GM21447 (cell line): ENCODE measurements around the gene KCNN2.

Source experiments
- ATAC-seq: cut with Tn5 transposase; IDR thresholded peaks from one replicate; pipeline ENCODE4 v1.9.1; 2021; ENCODE audit not compliant: unreplicated experiment

Gene KCNN2

DNA sequence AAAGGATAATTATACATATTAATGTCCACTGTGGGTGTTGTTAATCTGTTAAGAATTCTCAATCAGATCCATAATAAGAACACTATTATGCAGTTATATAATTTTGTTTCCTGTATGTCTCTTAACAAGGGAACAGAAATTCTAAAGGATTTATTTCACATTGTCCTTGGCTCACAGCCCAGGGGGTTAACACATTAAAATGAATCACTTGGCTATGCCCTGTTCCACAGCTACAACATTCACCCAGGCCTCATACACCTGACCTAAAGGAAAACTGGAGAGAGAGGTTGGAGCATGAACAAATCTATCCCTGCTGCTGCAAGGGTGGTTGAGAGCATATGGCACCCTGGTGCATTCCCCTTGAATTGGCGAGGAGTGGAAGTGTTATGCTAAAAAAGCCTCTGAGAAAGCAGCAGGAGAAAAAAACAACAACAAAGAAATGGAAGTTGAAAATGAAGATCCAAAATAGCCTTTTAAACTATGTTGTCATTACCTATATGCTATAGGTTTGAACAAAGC is 116.0 kb downstream of the KCNN2 start:
- ATAC-seq: no peak

DNA sequence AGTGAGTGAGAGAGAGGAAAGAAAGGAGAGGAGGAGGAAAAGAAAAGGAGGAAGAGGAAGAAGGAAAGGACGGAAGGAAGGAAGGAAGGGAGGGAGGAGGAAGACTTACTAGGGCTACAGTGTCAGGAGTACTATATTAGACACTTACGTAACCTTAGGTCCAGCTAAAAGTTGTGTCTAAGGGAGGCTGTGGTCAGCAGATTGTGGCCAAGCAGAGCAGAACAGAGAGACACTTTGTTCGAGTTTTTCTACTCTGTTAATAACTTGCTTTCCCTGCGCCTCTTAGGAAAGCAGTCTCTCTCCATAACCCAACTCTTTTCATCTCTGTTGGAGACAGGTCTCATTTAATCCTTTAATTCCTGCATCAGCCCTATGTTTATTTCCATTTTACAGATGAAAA is 138.9 kb downstream of the KCNN2 start:
- ATAC-seq: no peak

- no peak for ATAC-seq
These were observed 142.7 kb downstream of the KCNN2 start for GRCh38 chr5:114504560-114504959.

DNA sequence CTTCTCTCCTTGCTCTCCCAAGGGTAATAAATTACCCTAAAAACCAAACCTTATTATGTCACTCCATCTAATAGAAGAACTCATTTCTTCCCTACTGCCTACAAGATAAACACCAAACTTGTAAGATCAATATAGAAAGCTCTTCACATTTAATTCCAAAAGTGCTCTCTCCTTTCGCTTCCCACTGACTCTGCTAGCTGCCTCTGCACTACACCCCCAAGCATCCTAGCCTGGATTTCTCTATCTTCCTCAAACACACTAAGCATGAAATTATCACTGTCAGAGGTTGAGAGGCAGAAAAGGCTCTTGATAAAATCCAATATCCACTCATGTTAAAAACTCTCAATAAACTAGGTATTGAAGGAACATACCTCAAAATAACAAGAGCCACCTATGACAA is 162.4 kb downstream of the KCNN2 start:
- no peak for ATAC-seq

DNA sequence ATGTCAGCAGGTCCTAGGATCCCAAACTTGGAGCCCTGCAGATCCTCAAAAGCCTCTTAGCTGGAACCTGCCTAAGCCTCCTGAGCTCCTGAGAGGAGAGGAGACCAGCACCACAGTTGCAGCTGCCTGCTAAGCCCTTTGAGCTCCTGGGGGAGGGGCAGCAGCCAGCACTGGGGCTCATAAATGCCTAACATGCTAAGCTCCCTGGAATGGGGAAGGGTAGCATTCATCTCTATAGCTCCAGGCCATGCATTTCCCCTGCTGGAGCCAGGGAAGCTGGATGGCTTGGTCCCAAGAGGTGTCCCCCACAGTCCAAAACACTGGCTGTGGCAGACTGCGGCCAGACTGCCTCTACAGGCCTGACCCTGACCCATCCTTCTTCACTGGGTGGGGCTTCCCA is 182.7 kb downstream of the KCNN2 start:
- no peak for ATAC-seq
